ENCODE data around the gene LRRN4CL.

- TF ChIP-seq, protein P1, sequence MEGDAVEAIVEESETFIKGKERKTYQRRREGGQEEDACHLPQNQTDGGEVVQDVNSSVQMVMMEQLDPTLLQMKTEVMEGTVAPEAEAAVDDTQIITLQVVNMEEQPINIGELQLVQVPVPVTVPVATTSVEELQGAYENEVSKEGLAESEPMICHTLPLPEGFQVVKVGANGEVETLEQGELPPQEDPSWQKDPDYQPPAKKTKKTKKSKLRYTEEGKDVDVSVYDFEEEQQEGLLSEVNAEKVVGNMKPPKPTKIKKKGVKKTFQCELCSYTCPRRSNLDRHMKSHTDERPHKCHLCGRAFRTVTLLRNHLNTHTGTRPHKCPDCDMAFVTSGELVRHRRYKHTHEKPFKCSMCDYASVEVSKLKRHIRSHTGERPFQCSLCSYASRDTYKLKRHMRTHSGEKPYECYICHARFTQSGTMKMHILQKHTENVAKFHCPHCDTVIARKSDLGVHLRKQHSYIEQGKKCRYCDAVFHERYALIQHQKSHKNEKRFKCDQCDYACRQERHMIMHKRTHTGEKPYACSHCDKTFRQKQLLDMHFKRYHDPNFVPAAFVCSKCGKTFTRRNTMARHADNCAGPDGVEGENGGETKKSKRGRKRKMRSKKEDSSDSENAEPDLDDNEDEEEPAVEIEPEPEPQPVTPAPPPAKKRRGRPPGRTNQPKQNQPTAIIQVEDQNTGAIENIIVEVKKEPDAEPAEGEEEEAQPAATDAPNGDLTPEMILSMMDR (IDR thresholded peaks at IDR 0.05): no peak
- no peak for TF ChIP-seq ZFX (IDR thresholded peaks at IDR 0.05; ENCODE audit: borderline replicate concordance)
These were observed 32.7 kb upstream of the LRRN4CL start for GRCh38 chr11:62721994-62722393.
